GM18909 (cell line): Measurements from ENCODE around the gene MAFF.

ENCODE experiments used
- ATAC-seq: cut with Tn5 transposase; IDR thresholded peaks from one replicate; pipeline ENCODE4 v1.9.1; 2021; ENCODE audit warnings: mild to moderate bottlenecking; ENCODE audit not compliant: unreplicated experiment, poor library complexity

Gene MAFF

DNA sequence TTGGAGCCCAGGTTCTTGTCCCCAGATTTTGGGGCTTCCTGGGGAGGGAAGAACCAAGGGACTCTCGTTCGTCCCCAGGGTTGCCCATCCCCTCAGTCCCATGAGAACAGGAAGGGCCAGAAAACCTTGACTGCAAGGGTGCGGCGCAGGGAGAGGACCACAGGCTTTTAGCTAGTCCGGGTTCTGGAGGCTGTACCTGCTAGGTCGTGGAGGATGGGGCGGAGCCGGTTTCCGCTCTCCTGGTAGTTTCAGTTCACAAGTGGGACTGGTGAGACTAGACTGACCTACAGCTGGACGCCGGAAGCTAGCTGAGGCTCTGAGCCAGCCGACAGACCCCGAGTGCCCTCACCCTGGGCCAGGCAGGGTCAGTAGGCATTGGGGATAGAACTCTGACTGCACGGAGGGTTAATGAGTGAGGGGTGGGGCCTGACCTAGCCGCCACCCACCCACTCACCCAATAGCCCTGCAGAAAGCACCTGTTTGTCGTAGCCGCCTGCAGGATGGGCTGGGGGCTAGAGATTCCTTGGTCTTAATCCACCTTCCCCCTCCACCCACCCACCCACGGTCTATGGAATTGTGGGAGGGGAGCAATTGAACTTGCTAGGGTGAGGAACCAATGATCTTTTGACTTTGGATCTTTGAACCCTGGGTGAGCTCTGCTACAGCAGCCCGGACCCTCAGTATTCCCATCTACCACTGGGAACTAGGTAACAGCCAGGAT, 1.5 kb downstream of the MAFF start:
- ATAC-seq: no peak

DNA sequence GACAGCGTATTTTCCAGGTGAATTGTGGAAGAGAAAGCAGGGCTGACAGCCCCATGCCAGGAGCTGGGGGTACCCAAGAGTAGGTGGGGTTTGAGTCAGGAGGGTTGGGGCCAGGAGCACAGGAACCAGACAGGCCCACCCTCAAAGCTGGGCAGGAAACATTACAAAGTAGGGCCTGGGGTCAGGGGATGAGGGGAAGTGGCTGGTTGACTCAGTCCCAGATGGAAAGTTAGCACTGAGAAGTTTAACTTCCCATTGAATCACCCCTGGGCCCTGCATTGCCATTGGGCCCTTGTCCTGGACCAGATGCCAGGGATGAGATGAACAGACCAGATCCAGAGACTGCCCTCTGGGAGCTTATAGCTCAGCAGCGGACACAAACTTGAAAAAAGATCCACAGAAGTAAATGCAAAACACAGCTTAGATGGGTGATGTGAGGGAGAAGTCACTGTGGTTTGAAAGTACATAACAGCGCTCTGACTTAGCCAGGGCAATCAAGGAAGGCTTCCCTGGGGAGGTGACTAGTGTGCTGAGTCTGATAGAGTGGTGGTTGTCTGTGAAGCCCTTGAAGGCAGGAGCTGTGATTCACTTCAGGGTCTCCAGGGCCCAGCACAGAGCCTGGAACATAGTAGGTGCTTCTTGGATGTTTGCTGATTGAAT, 2.2 kb downstream of the MAFF start:
- no peak for ATAC-seq

DNA sequence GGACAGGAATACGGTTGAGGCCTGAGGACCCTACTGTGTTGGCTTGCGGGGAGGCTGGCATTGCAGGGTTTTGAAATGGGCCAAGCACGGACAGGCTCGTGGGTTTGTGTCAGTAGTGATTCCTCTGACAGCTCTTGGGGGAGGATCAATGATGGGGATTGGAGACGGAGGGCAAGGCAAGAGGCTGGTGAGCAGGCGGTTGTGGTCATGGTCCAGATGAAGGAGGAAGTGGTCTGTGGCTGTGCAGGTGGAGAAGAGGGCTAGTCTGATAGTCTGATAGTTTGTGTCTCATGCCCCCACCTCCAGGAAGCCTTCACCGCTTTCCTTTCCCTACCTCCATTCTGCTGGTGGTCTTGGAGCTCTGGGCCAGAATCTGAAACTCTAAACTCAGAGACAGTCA, 3.0 kb downstream of the MAFF start:
- ATAC-seq: no peak

DNA sequence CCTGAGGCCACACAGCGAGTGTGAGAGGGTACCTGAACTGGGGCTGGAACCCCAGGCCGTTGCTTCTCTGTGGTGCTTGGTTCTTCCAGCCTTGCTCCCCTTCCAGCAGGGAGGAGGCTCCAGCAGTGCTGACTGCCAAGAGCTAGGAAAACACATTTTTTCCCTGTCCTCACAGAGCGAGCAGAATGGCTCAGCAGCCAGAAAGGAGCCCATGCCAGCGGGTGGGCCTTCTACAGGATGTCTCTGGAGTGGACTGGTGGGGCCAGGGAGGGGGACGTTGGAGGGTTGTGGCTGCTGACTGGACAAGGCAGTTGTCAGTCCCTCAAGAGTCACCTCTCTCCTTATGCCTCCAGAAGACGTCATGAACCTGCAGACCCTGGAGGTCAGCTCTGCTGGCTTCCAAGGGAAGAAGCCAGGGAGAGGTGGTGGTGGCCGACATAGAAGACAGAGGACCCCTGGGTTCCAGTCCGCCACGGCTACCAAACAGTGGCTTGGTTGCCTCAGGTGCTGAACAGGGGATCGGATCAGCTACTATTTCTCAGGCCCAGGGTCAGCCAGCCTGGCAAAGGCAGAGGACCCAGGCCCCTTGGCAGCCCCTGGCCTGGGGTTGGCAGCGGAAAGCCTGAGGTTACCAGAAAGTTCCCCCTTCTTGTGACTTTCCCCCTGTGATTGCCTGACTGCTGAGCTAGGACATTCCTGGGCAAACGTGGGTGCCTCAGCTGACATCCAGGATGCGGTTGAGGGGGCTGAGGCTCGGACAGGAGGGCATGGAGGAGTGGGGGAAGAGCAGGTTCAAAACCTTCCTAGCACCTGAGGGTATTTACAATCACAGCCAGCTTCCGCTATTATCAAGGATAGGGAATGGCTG, 3.7 kb downstream of the MAFF start:
- no peak for ATAC-seq

DNA sequence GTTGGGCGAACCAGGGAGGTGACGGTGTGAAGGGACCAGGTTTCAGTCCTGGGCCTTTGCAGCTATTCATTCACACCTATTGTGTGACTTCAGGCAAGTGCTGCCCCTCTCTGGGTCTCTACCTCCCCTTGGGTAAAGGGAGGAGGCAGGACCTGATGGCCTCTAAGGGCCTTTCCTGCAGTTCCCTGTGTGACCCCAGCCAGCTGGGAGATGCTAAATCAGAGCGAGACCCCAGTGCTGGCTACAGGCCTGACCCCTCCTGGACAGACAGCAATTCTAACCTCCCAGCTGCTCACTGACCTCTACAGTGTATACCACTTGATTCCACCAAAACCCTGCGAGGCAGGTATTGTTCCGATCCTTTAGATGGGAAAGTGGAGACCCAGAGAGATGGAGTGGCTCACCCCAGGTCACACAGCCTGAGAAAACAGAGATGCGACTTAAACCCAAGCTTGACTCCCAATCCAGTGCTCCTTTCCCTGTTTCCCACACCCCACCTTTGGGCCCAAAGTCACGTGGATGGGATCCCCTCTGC, 6.2 kb downstream of the MAFF start:
- no peak for ATAC-seq

DNA sequence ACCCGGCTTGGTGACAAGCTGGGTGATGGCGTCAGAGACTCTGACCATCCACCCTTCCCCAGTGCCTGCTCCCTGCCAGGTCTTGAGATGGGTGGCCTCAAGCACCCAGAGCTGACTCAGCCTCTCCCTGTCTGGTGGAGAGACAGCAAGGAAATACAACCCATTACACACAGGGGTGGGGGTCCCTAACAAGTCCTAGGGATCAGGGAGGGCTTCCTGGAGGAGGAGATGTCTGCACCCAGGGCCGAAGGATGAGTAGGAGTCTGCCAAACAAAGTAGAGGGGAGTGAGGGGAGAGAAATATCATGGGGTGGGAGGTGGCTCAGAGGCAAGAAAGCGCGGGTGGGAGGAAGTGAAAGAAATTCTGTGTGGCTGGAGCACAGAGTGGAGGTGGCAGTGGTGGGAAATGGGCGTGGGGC, 6.8 kb downstream of the MAFF start:
- ATAC-seq: no peak

DNA sequence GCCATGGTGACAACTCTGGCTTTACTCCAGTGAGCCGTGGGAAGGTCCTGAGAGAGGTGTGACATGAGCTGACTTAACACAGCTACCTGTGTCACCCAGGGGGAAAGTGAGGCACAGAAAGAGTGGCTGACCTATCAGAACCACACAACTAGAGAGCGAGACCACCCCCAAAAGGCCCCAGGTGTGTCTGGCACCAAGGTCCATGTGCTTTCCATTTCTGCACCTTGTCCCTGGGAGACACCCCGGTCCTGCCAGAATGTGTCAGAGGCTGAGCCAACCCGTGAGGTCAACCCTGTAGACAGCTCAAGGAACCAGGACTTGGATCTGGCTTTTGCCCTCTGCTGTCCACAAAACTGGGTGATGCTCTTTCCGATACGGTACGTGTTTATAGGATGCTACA, 9.8 kb downstream of the MAFF start:
- ATAC-seq: no peak

DNA sequence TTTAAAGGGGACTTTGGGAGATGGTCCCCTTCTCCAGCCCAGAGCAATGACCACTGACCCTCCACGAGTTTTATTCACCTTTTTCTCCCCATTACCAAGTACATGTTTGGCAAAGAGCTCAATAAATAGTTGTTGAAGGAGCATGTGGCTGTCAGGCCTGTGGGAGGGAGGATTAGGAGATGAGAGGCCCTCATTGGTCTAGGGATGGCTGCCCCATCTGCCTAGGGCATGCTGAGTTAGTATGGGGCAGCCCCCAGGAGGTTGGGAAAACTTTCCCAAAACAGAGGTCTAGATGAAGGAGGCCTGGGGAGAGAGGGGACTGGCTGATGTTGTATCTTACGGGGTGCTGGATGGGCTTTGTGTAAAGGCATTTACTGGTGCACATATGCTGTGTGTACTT, 10.6 kb downstream of the MAFF start:
- no peak for ATAC-seq

DNA sequence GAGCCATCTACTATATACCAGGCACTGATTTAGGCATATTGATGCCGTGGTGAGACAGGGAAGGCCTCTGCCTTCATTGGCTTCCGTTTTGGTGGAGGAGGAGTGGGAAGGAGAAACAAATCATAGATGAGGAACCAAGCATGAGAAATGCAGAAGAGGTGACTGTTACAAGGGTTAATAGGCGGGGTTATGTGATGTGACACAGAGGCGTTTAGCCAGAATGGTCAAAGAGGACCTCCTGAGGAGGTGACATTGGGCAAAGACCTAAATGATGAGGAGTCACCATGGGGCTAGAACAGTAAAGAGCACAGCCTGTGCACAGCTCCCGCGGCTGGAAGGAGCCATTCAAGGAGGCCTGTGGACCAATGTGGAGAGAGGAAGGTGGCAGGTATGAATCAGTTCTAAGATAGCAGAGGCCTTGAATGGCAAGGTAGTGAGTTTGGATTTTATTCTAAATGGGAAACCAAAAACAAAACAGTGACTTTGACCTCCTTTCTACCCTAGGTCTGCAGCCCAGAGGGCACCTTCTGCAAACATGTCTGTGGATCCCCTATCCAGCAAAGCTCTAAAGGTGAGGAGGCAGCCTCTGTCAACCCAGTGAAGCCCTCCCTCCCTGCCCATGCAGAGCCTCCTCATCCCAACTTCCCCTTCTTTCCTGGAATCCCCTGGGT, 11.7 kb downstream of the MAFF start:
- no peak for ATAC-seq

DNA sequence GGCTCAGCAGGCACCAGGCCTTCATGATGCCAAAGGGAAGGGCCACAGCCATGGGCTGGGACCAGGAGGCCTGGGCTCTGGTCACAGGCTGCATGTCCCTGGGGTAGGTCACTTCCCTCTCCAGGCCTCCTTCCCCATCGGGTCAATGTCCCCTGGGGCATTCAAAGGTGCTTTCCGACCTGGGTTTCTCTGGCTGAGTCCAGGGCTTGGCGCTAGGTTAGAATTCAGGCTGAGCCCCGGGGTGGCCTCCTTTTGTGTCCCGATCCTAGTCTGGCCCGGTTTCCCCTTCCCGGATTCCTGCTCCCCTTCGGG, 12.2 kb downstream of the MAFF start:
- no peak for ATAC-seq

DNA sequence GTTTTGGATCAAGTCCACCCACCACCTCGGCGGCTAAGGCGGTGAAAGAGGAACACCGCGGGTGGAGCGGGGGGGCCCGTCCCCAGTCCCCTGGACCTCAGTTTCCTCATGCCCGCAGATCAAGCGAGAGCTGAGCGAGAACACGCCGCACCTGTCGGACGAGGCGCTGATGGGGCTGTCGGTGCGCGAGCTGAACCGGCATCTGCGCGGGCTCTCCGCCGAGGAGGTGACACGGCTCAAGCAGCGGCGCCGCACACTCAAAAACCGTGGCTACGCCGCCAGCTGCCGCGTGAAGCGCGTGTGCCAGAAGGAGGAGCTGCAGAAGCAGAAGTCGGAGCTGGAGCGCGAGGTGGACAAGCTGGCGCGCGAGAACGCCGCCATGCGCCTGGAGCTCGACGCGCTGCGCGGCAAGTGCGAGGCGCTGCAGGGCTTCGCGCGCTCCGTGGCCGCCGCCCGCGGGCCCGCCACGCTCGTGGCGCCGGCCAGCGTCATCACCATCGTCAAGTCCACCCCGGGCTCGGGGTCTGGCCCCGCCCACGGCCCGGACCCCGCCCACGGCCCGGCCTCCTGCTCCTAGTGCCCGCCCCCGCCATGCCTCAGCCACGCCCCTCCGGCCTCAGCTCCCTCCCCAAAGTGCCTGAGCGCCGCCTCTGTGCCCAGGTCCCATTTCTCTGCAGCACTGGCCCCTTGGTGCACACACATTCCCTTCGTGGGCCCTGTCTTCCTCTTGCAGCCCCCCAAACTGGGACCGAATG, 12.7 kb downstream of the MAFF start:
- no peak for ATAC-seq

DNA sequence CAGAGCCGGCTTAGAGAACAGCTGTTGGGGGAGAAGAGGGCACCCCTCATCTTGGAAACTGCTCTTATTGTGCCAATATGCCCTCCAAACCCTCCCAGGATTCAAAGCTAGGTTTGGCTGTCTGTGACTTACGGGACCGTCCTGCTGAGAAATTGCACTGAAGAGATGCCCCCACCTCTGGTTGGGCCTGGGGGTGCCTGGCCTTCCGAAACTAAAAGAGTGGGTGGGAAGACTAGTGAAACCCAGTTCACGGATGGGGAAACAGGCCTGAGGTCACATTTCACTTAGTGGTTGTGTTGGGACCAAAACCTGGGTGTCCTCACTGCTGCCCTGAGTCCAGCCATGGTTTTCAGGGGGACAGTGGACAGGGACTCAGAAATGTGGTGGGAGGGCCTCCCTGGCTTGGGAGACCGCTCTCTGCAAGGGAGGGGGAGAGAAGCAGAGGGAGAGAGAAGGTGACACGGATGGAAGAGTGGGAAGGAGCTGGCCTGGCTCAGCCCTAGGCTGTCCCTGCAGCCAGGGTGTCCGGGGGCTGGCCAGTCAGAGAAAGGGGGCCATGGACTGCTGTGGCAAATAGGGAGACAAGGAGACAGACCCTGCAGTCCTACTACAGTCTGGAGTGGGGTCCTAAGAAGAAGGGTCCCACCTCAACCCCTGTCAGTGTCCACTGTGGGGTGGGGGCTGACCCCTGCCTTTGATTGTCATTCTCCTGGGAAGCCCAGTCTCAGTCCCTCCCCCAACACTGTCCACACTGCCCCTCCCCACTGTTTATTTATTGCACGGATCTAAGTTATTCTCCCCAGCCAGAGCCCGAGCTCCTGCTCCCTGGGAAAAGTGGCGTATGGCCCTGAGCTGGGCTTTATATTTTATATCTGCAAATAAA, 13.6 kb downstream of the MAFF start:
- ATAC-seq: no peak

DNA sequence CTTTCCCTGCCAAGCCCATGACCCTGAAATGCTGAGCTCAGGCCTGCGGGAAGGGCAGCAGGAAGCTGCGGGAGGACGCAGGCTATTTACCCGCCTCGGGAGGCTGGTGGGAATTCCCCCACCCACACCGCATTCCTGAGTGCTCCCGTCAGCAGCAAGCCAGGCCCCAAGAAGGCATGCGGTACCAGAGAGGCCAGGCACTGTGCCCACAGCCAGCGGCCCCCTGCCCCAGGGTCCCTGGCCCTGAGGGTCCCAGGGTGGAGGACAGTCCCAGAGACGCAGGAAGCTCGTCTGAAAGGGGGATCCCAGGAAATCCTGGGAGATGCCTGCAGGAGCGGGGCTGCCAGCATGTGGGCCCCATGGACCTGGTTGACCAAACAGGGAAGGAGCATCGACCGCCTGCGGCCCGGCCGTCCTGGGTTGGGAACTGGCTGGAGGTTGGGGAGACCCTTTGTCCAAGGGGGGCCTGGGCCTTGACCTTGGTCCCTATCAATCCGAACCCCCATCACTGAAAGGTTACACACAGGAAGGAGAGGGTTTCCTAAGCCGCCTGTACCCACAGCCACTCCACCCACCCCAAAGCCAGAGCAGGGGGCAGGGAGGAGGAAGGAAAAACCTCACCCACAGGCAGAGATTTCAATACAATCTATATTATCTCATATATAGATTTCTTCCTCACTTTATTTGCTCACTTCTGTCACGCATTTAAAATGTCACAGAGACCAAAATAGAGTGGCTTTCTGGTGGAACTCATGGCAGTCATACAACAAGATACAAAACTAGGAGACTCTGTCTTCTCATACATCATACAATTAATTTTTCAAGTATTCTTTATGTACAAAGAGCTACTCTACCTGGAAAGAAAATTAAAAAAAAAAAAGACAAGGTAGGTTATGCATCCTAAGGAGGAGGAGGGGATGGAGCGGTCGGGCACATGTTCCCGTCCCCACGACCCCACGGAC, 17.1 kb downstream of the MAFF start:
- no peak for ATAC-seq

DNA sequence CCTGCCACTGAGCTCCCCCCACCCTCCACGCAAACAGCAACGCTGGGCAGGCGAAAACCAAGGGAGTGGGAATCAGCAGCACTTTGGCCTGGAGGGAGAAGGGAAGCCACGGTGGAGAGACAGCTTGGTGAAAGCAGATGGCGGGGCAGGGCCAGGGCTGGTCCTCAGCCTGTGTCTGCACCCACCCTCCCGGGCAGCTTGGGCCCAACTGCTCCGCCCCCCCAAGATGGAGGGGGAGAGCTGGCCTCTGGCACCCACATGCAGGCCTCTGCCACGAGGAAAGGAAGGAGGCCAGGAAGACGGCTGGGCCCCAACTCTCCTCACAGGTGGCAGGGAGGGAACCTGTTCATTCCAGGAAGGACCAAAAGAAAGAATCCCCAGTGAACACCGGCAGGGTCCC, 17.8 kb downstream of the MAFF start:
- no peak for ATAC-seq

DNA sequence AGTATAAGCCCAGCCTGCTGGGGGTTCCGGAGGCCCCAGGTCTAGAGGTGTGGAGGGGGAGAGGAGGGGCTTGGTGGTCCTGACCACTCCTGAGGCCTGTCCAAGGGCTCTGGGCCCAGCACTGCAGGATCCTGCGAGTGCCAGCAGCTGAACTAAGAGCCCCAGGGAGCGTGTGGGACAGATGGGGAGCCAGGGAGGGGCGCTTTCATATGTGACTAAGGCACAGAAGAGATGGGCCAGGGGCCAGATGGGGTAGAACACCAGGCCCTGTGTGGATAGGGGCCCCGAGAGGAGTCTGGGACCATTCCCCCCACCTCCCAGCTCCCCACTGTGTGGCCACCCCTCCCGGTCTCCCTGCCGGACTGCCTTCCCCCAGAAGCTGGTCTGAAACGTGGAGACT, 18.4 kb downstream of the MAFF start:
- ATAC-seq: no peak

DNA sequence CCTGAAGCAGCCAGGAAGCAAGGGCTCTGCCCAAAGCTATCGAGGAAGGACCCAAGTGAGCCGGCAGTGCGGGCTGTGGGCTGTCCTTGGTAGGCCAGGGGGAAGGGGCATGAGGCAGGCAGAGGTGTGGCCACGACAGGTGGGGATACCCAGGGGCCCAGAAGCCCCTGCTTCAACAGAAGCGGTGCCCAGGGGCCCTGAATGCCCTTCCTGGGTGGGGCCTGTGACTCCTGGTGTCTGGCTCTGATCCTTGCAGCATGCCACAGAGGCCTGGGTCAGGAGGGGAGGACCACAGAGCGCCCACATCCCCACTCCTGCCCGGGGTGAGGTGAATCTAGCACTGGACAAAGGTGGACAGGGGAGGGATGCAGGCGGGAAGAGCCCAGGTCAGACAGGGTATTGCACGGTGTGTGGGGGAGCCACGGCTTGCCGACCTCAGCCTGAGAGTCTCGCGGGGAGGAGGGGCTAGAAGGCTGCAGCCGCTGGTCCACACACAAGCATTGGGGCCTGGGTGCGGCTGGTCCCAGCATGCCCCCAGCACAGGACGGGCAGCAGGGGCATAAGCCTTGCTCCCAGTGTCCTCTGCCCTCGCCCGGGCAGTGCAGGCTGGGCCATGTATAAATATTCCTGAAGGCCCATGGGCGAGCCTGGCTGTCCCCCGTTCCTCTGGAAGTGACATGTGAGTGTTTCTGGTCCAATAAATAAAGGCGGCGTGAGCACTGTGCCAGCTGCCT, 19.0 kb downstream of the MAFF start:
- no peak for ATAC-seq

DNA sequence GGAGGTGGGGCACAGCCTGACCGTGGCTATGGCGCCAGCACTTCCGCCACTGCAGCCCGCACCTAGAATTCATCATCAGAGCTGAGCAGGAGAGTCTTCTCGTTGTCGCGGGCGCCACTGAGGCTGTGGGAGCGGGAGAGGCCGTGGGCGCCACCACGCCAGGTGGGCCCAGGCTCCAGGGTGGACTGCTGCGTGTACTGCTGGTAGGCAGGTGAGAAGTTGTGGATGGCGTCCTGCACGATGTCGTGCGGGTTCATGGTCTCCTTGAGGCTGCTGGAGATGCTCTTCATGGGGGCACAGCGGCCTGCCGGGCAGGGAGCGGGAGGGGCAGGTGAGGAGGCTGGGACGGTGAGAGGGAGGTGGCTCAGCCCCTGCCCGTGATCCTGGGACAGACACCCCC, 19.6 kb downstream of the MAFF start:
- no peak for ATAC-seq
